Right atrium auricular region (tissue), 2 donors: ENCODE data around the gene GPR141. TPM values are rescaled to one million over a fixed set of nuclear protein-coding genes. Genes with fewer than 3 reads are reported as not detected.

Experiments used
- DNase-seq: peaks from one replicate; pipeline ENCODE4 v3.0.0-alpha.2; 2019; ENCODE audit warnings: low spot score
- H3K27ac ChIP-seq, 2 donors: fragments of 200-600 bp; sonication (generic); 1 replicate in 1 of 2; 2 replicates in 1 of 2; pipeline ENCODE4 v1.5.1; 2016 to 2019
- H3K27me3 ChIP-seq, 2 donors: fragments of 200-600 bp; sonication (generic); one replicate each; pipeline versions ENCODE4 v1.5.1 to v1.6.0; 2017 to 2019
- H3K36me3 ChIP-seq: fragments of 200-600 bp; sonication (generic); one replicate; pipeline ENCODE4 v1.5.1; 2016
- H3K4me1 ChIP-seq, 2 donors: fragments of 200-600 bp; sonication (generic); one replicate each; pipeline versions ENCODE4 v1.5.1 to v1.6.0; 2017 to 2019
- H3K4me3 ChIP-seq, 2 donors: fragments of 200-600 bp; sonication (generic); 1 replicate in 1 of 2; 2 replicates in 1 of 2; pipeline ENCODE4 v1.5.1; 2017 to 2019; ENCODE audit warnings: mild to moderate bottlenecking in 1 of 2, moderate library complexity in 1 of 2
- H3K9me3 ChIP-seq, 2 donors: fragments of 200-600 bp; sonication (generic); one replicate each; pipeline ENCODE4 v1.5.1; 2019
- CTCF ChIP-seq, 2 donors: fragments of 200-600 bp; sonication (generic); IDR thresholded peaks; one replicate each; pipeline ENCODE4 v1.5.1; 2019; ENCODE audit warnings: antibody characterized with exemption in 2 of 2
- total RNA-seq, 2 donors: library from RNA; depleted of rRNA; stranded (reverse); fragments of >200 nt; gene quantifications; one replicate each; pipeline ENCODE4 v1.1.0, GENCODE V29; 2016

GPR141 gene
- total RNA-seq, 2 donors from 2014 or later, result 0.55 TPM; not detected in 1

GRCh38 chr7:37645282-37646050 is 38.1 kb upstream of the GPR141 start:
- no peaks in the 10 kb centered on the region for H3K9me3 ChIP-seq

GRCh38 chr7:37656913-37657530 is 26.5 kb upstream of the GPR141 start:
- no peaks in the 10 kb centered on the region for H3K4me1 ChIP-seq
- no peak overlapping the region for H3K4me3 ChIP-seq
- H3K9me3 ChIP-seq, result no peaks in the 10 kb centered on the region
- H3K27me3 ChIP-seq, result no peaks in the 10 kb centered on the region
- DNase-seq, result no peak
- no peak overlapping the region for H3K27ac ChIP-seq
- H3K36me3 ChIP-seq, result no peaks in the 10 kb centered on the region
- TF ChIP-seq CTCF (IDR thresholded peaks at IDR 0.05), result no peak

More at GRCh38 chr7:37645282-37646050, 38.1 kb upstream of the GPR141 start:
- Histone ChIP-seq H3K4me3 (no peak overlapping the region), H3K27me3 (no peaks in the 10 kb centered on the region), H3K27ac (no peak overlapping the region), H3K4me1 (no peaks in the 10 kb centered on the region), H3K36me3 (no peaks in the 10 kb centered on the region)
- no peak for DNase-seq
- TF ChIP-seq CTCF (IDR thresholded peaks at IDR 0.05), result no peak

DNA sequence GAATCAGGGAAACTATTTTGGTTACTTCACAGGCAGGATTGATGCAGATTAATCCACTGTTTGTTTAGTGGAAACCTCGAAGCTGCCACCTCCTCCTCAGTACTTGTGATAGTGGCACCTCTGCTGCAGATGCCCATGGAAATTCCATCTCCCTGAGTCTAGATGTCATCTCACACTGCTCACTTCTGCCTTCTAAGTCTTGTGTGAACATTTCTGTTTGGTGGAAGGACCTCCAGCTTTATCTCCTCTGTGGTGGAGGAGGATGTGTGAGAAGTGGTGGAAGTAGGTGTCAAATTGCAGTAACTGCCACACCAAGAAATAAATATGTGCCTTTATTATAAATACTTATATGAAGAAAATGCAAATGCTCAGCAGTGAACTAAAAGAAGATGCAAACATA is 25.8 kb upstream of the GPR141 start:
- no peak for DNase-seq
- no peaks in the 10 kb centered on the region for H3K9me3 ChIP-seq
- no peak overlapping the region for H3K4me3 ChIP-seq
- H3K36me3 ChIP-seq, result no peaks in the 10 kb centered on the region
- no peaks in the 10 kb centered on the region for H3K27me3 ChIP-seq
- H3K4me1 ChIP-seq, result no peaks in the 10 kb centered on the region
- no peak for TF ChIP-seq CTCF (IDR thresholded peaks at IDR 0.05)
- H3K27ac ChIP-seq, result no peak overlapping the region

DNA sequence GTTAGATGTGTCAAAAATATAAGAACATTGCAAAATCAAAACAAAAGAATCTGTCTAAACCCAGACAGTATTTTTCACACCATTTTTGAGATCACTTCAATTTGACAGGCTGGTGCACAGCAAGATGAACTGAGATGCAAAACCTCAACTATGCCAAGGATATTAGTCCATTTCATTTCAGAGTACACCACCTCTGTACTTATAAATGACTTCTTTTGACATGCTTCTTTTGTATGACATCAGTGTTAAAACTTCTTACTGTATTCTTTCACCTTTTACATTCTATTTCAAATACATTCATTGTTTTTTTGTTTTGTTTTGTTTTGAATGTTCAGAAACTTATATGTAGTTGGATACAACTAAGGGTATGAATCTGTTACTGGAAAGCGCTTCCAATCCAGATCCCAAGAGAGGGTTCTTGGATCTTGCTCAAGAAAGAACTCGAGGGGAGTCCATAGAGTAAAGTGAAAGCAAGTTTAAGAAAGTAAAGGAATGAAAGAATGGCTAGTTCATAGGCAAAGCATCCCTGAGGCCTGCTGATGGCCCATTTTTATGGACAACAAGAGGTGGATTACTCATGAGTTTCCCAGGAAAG is 23.5 kb upstream of the GPR141 start:
- DNase-seq, result no peak
- H3K4me3 ChIP-seq, result no peak overlapping the region
- H3K4me1 ChIP-seq, result no peaks in the 10 kb centered on the region
- H3K27ac ChIP-seq, result no peak overlapping the region
- no peak for TF ChIP-seq CTCF (IDR thresholded peaks at IDR 0.05)
- no peaks in the 10 kb centered on the region for H3K27me3 ChIP-seq
- H3K36me3 ChIP-seq, result no peaks in the 10 kb centered on the region
- no peaks in the 10 kb centered on the region for H3K9me3 ChIP-seq

DNA sequence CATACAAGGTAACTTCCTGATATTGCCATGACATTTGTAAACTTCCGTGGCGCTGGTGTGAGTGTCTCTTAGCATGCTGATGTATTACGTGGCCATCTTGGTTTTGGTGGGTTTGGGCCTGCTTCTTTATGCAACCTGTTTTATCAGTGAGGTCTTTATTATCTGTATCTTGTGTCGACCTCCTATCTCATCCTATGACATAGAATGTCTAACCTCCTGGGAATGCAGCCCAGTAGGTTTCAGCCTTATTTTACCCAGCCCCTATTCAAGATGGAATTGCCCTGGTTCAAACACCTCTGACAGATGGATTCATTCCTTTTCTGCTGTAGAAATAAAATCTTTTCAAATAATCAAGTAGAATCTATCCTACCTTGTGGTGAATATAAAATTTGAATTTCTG is 23.0 kb upstream of the GPR141 start:
- Histone ChIP-seq H3K4me3 (no peak overlapping the region), H3K4me1 (no peaks in the 10 kb centered on the region), H3K9me3 (no peaks in the 10 kb centered on the region), H3K27me3 (no peaks in the 10 kb centered on the region), H3K36me3 (no peaks in the 10 kb centered on the region), H3K27ac (no peak overlapping the region)
- no peak for DNase-seq
- no peak for TF ChIP-seq CTCF (IDR thresholded peaks at IDR 0.05)
